Ureter (tissue), 1 donor: Measurements from ENCODE around the gene KBTBD12. TPM values are rescaled to one million over a fixed set of nuclear protein-coding genes. Genes with fewer than 3 reads are reported as not detected.

Experiments used
- DNase-seq: peaks from one replicate; pipeline ENCODE4 v3.0.0-alpha.2; 2020; ENCODE audit warnings: low spot score
- total RNA-seq: library from RNA; stranded (reverse); gene quantifications from one replicate; pipeline ENCODE4 v1.2.4, GENCODE V29; 2023
- donor health status: DM: yes; HTN: yes; CAD: no.

Gene KBTBD12
- total RNA-seq, 1 donor from 2014 or later = 5.5 TPM

DNA sequence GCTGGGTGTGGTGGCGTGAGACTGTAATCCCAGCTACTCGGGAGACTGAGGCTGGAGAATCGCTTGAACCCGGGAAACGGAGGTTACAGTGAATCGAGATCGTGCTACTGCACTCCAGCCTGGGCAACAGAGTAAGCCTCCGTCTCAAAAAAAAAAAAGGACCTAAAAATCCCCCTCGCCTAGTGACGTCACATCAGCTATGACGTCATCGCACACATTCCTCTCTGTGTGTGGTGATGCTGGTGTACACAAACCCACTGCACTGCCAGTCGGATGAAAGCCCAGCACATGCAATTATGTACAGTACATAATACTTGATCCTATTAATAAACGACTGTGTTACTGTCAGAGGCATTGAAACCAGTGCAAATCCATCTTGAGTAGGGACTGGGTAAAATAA is 97.0 kb downstream of the KBTBD12 start:
- no peak for DNase-seq

DNA sequence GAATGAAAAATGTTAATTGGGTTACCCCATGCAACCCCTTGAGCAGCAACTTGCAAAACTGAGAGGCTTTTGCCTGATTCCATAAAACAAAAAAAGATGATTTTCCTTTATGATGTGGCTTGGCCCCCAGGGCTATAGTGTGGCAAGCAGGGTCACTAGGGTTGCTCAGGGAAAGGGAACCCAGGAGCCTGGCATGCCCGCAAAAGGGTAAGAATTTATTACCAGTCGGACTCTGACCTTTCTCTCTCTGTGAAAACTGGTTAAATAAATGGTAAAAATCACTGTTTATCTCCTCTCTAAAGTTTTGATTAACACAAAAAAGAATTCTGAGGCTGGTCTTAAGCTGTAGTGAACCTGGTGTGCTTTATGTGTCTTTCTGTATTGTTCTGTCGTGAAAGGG is 99.5 kb downstream of the KBTBD12 start:
- DNase-seq = no peak

- no peak for DNase-seq
Measured at GRCh38 chr3:128016502-128016901, 101.5 kb downstream of the KBTBD12 start.

DNA sequence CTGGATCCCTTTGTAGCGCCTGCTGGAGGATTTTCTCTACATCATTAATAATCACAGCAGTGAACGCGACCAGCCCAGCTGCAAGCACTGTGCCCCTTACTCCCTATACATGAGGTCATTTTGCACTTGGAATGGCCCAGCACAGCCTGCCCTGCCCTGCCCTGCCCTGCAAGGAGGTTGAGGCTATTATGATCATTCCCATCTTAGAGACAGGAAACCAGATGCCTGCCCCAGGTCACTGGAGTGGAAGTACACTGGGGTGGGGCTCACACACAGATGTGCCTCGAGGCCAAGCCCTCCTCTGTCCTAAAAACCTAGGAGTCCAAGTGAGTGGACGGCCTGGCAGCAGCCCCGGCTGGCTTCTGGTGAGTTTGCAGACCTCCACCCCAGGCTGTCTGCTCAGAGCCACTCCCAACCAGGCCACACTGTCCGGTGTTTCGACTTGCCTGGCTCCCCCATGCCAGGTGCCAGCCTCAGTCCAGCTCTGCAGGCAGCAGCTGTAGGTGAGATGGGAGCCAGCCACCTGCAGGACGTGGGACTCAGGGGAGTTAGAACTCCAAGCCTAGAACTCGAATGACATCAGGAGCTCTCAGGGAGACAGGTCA is 106.8 kb downstream of the KBTBD12 start:
- DNase-seq = no peak

- no peak for DNase-seq
Measured at GRCh38 chr3:128033102-128033501, 118.1 kb downstream of the KBTBD12 start.

- DNase-seq = no peak
Measured at GRCh38 chr3:128036119-128036518, 121.1 kb downstream of the KBTBD12 start.

Other genes starting within 250 kb of the KBTBD12 start
- gene ABTB1, start 242.3 kb upstream of the KBTBD12 start, total RNA-seq = 20.7 TPM
- 75.1 TPM for gene MGLL, start 92.7 kb upstream of the KBTBD12 start, total RNA-seq
- gene SEC61A1, start 137.2 kb downstream of the KBTBD12 start, total RNA-seq = 217 TPM
- 47.5 TPM for gene RUVBL1, start 208.6 kb downstream of the KBTBD12 start, total RNA-seq
- 20.0 TPM for gene EEFSEC, start 238.2 kb downstream of the KBTBD12 start, total RNA-seq